GM21360 (cell line): ENCODE measurements around the gene TRPM2.
"Not testable (repeated sequence)": the region's sequence is repeated elsewhere in the genome, so short reads cannot be mapped to it uniquely, and the experiment has no call there.

Experiments used
- ATAC-seq: cut with Tn5 transposase; IDR thresholded peaks from one replicate; pipeline ENCODE4 v1.9.1; 2021; ENCODE audit warnings: mild to moderate bottlenecking, moderate library complexity; ENCODE audit not compliant: unreplicated experiment

Gene TRPM2

DNA sequence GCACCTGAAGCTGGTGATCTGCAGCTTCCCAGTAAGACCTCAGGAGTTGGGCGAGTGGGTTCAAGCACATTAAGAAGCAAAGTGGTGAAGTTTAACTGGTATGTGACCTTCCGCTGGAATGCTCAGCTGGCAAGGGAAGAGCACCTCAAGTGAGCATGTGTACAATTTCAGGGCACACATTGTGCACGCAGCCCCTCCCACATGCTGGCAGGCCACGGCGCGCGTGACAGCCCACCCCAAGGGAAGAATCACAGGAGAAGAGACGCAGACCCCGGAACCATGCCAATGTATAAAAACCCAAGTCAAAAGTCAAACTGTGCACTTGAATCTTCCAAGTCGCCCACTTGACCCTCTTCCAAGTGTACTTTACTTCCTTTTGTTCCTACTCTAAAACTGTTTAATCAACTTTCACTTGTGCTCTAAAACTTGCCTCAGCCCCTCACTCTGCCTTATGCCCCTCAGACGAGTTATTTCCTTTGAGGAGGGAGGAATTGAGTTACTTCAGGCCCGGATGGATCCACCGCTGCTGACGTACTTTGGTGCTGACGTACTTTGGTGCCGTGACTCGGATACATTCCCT is 121.9 kb downstream of the TRPM2 start:
- no peak for ATAC-seq

DNA sequence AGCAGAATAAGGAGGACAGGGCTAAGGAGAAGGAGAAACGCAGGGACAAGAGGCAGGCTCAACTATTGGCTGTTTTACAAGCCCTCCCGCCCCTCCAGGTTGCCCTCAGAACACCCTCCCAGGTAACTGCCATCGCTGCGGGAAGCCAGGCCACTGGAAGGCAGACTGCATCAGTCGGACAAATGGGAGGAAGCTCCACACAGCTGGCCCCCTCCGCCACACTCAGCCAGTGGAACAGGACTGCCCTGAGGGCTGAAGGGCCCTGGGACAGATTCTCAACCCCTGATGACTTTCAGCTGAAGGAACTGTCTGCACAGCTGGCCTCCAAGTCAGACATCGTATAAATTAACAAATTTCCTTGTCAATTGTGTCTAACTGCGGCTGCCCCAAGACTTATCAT is 123.7 kb downstream of the TRPM2 start:
- ATAC-seq = no peak

DNA sequence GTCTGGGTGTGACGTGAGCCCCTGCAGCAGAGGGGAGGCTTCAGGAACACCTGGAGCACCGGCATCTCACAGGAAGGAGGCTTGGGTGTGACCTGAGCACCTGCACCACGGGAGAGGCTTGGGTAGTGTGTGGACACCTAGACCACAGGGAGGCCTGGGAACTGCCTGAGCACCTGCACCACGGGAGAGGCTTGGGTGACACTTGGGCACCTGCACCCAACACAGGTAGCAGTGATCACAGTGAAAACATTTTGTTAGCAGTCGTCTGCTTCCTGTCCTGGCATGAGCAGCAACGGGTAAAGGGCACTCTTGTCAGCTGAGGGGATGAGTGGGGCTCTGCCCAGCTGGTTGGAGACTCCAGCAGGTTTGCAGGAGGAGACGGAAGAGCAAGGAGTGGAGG is 124.3 kb downstream of the TRPM2 start:
- no peak for ATAC-seq

DNA sequence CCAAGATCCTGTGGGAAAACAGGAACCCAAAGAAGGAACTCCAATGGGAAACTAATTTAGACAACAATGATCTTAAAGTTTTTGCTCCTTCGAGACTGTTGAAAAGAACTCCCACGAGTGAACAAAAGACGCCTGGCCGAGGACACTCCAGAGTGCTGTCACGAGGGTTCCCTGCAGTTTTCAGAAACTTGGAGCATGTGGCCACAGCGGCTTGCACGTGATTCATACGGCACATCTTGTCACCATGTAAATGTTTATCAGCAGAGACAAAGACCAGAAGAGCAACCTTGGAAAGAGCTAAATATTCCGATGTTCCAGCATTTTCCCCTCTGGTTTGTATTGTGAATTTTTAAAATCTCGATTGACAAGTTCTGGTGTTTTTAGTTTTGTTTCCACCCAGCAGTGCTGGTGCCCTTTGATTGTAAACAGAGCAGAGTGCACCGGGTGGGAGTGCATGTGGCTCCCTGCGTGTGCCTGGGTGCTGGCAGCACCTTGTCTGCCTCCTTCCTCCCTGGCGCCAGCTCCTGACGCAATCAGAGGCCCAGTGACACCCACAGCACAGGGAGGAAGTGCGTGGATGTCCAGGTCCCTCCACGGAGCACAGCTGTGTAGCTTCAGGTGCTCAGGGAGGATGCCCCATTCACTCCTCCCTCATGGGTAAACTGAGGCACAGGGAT is 124.8 kb downstream of the TRPM2 start:
- ATAC-seq = no peak

DNA sequence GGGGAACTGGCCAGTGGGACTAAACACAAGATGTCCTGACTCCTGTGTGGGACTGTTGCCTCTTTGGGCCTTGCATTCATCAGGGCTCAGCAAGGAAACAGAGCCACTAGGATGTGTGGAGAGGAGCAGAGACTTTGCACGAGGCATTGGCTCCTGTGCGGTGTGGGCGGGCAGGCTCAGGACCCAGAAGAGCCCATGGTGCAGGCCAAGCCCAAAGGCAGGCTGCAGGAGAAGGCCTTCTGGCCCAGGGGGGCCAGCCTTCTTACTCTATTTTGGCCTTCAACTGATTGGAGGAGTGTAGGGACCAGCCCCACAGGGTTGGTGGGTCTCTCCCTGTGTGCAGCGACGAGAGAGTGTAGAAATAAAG is 125.4 kb downstream of the TRPM2 start:
- ATAC-seq = no peak

DNA sequence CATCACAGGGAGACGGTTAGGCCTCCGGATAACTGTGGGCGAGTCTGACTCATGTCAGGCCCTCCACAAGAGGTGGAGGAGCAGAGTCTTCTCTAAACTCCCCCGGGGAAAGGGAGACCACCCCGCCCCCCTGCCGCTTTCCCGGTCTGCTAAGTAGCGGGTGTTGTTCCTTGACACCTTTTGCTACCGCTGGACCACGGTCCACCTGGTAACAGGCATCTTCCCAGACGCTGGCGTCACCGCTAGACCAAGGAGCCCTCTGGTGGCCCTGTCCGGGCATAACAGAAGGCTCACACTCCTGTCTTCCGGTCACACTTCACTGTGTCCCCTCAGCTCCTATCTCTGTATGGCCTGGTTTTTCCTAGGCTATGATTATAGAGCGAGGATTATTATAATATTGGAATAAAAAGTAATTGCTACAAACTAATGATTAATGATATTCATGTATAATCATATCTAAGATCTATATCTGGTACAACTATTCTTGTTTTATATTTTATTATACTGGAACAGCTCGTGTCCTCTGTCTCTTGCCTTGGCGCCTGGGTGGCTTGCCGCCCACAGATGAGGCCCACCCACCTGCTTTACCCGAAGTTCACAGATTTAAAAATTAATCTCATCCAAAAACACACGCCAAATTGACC is 126.3 kb downstream of the TRPM2 start:
- not testable (repeated sequence) for ATAC-seq

DNA sequence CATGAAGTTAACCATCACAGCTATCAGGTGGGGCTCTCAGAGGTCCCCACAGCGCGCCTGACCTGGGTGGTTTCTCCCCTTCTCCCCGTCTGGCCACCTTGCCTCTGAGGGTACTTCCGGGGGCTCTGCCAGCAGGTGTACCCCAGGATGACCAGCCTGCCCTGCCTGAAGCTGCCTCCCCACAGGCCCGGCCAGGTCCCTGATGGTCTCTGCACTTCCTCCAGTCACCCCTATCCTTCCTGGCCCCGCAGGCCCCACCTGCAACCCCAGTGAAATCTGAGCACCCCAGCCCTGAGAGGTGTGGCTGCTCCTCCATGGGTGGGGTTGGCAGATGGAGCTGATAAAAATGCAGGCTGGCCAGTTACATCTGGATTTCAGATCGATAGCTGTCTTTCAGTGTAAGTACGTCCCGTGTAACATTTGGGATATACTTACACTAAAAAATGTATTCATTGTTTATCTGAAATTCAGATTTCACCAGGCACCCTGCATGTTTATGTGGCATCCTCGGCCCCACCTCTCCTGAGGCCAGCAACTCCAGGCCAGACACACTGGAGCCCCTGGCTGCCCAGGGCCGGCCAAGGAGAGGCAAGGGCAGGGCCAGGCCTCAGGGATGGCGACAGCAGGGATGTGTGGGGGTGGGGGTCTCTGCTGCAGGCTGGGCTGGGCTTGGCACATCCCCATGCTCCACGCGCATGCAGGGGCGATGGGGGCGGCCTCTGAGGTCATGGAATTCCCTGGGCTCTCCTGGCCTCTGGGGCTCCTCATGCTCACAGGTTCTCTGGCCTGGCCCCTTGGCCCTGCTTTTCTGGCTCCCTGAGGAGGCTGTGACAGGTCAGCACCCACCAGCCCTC is 127.0 kb downstream of the TRPM2 start:
- no peak for ATAC-seq

DNA sequence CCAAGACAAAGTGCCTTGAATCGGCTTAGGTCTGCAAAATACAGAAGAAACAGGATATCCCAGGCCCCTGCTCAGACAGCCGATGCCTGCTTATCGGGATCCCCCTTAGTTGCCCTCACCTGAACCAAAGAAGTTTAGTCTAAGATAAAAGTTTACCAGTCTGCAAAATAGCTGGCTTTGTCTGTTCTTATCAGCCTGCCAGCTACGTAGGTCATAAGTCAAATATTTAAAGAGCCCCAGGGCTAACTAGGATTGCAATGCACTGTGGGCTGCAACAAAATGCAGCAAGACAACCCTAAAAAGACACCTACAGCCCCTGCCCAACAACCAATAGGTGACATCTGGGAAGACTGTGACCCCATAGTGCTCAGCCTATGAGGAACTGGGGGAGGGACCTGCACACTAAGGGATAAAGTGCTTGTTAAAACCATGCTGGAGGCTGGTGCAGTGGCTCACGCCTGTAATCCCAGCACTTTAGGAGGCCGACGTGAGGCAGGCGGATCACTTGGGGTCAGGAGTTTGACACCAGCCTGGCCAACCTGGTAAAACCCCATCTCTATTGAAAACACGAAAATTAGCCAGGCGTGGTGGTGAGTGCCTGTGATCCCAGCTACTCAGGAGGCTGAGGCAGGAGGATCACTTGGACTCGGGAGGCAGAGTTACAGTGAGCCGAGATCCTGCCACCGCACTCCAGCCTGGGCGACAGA is 129.3 kb downstream of the TRPM2 start:
- ATAC-seq = no peak

DNA sequence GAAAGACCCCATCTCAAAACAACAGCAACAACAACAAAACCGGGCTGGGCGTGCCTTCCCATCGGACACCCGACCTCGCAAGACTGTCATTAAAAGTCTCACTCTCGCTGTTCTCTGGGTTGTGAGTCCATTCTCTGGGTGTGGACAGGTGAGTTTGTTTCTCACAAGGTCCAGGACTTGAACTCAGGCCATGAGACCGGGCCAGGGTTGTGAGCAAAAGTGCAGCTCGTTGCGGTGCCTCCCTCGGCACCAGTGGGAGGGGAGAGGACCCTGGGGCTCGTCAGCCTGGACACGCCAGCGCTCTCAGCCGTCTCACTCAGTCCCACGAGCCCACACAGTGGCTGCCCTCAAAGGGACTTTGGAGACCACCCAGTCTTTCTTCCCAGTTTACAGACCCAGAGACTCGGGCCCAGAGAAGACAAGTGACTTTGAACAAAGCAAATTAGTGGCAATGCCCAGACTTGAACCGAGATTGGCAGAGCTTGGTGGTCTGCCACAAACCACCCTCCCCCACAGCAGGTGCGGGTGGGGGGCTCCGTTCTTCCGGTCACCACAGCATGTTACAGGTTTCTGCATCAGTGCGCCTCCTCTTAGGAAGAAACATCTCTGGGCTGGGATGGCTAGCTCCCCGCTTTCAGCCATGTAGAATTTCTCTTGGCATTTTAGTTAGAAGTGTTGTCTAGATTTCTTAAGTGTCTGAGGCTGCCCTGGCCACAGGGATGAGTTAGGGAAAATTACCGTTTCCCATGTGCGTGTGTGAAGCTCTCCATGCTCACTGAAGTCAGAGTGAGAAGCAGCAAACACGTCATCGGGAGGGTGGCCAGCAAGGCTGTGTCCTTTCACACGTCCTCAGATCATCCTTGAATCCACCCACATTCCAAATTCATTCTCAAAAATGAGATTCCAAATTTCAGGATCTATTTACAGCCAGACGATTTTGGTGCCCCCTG is 130.1 kb downstream of the TRPM2 start:
- ATAC-seq = no peak

DNA sequence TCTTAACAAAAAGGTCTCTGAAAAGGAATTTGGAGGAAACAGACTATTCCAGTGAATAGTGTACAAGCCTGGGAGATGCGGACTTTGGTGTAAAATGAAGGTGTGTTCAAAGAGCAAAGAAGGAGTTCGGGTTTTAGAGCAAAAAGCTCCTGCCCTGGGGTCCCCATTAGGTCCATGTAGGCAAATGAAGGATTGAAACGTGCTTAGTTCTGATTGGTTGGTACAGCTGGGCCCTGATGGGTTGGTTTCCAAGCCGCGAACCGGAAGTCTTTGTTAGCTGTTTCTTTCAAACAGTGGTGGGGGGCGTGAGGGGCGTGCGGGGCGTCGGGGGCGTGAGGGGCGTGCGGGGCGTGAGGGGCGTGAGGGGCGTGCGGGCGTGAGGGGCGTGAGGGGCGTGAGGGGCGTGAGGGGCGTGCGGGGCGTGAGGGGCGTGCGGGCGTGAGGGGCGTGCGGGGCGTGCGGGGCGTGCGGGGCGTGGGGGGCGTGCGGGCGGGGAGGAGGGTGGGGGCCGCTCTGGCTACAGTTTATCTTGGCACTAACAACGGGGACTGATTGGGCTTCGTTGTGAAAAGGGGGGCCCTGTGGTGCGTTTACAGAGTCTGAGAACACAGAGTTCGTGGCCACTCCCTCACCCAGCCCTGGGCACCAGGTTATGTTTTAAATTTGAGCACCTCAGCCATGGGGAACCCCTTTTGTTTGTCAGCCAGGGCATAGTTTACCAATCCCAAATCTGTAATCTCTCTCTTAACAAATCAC is 131.3 kb downstream of the TRPM2 start:
- no peak for ATAC-seq

DNA sequence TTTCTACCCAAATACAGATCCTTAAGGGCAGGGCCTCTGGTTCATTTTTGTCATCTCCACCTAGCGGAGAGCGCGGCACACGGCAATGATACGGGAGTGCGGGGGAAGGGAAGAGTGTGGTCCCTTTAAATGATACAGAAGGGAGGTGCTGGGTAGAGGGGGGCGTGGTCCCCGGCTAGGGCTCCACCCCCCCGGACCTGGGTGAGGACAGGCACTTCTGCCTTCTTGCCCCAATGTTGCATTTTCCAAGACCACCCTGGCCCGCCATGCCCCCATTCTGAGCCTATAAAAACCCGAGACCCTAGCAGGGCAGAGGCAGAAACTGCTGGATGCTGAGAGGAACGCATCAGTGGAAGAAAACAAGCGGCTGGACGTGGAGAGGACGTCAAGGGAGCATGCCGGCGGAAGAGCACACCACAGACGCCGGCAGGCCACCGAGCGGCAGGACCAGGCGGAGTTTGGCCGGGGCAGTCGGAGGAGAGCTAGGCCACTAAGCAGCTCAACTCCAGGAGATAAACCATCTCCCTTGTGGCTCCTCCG is 131.9 kb downstream of the TRPM2 start:
- no peak for ATAC-seq

DNA sequence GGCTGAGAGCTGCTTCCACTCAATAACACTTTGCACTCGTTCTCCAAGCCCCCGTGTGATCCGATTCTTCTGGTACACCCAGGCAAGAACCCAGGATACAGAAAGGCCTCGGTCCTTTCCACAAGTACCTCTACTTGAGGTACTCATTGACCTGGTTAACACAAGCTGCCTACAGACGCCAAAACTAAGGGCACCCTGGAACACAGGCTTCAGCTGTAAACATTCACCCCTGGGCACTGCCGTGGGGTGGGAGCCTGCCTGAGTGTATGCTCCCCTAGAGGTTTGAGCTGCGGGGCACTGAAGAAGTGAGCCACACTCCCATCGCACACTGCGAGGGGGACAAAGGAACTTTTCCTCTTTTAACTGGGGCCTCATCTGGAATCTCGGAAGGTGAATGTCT is 132.4 kb downstream of the TRPM2 start:
- ATAC-seq = no peak

DNA sequence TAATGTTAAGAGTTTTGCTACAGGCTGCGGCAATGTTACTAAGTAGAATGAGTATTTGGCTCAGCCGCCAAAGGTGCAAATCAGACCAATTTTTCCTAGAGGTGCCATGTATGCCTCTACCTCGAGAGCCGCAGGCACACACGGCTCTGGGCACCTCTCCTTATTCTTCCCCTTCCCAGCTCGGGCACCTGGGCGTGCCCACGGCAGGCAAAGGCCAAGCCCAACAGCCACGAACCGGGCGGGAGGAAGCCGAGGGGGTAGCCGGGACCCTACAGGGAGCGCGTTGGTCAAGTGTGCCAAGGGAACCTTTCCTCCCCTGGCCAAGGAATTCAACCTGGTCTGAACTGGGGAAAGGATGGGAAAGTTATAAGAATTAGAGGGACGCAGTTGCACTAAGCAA is 132.9 kb downstream of the TRPM2 start:
- no peak for ATAC-seq

DNA sequence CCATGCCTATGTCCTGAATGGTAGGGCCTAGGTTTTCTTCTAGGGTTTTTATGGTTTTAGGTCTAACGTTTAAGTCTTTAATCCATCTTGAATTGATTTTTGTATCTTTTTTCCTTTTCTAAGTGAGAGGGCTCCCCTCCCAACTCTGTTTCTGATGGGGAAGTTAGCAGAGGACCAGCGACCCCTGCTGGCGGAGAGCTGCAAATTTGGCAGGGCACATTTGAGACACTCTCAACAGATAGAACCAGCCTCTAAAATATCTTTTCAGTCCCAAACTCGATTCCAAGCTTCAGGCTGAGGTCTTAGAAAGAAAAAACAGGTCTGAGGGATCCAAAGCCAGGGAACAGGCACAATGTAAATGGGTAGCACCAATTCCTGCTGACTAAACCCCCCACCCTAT is 134.4 kb downstream of the TRPM2 start:
- no peak for ATAC-seq

DNA sequence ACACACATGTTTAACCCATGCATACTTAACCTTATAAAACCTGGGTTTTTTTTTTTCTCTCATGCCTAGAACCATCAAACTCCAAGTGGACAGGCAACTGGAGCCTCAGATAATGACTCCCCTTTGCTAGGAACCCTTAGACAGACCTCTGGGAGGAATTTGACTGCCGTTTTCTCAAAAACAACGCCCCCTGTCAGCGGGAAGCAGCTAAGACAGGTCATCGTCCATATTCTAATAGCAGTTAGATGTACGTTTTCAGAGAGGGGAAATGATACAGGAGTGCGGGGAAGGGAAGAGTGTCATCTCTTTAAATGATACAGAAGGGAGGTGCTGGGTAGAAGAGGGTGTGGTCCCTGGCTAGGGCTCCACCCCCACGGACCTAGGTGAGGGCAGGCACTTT is 136.5 kb downstream of the TRPM2 start:
- no peak for ATAC-seq

DNA sequence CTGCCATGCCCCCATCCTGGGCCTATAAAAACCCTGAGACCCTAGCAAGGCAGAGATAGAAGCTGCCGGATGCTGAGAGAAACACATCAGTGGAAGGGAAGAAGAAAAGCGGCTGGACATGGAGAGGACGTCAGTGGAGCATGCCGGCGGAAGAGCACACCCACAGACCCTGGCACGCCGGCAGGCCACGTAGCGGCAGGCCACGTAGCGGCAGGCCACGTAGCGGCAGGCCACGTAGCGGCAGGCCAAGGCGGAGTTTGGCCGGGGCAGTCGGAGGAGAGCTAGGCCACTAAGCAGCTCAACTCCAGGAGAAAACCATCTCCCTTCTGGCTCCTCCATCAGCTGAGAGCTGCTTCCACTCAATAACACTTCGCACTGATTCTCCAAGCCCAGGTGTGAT is 137.0 kb downstream of the TRPM2 start:
- ATAC-seq = no peak

DNA sequence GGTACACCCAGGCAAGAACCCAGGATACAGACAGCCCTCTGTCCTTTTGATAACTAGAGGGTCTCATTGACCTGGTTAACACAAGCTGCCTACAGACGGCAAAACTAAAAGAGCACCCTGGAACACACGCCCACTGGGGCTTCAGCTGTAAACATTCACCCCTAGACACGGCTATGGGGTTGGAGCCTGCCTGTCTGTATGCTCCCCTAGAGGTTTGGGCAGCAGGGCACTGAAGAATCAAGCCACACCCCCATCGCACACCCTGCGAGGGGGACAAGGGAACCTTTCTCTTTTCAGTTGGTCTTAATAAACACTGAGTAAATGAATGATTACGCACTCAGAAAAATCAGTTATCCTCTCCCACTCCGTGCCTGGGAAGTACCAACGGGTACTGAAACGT is 137.4 kb downstream of the TRPM2 start:
- no peak for ATAC-seq
